ENCODE measurements around the gene COPS9.

DNA sequence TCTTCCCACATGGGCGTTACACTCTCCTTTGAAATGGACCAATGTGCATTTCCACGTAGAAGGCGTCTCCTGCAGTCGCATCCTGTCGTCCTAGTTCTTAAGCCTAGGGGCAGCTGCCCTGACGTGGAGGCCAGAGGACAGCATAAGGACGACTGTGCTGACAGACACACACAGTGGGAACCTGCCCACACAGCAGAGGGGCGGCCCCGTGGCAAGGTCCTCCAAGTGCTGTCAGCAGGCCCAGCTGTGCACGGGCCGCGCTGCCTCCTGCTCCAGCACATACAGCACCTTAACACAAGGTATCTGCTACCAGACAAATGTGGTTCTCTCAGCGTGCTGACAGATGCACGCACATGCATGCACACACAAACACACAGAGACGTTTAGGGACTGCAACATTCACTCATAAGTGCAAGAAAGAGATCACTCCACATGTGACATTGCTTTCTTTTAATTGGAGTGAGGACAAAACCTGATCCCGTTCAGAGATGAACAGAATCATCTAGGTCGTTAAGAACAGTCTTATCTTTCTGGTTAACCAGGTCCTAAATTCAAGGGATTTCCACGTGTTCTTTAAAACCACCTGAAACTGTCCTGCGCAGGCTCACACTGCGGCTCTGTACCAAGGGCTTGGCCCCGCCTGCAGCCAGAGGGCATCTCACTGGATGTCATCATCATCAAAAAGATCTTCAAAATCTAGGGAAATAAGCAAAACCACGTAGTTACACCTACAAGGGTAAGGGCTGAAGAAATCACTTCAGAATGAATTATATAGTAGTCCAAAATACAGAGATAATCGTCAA lies 5.5 kb downstream of the COPS9 start:
- TF ChIP-seq CTCF (conservative IDR thresholded peaks at IDR 0.05) (no peak), ZFX (IDR thresholded peaks at IDR 0.05) (no peak)

All from C4-2B (cell line).